Kidney (tissue), 14 donors: Measurements from ENCODE around the gene BTBD9. TPM values are rescaled to one million over a fixed set of nuclear protein-coding genes. Genes with fewer than 3 reads are reported as not detected.

ENCODE experiments used
- DNase-seq, 5 donors: peaks; one replicate each; pipeline ENCODE4 v3.0.0-alpha.2; 2013 to 2020
- FAIRE-seq: peaks from 2 replicates; lab custom pipeline; 2012; peaks lifted over from hg19 to GRCh38; lab: Jason Lieb, UNC
- H3K27ac ChIP-seq, 2 donors: one replicate each; pipeline ENCODE4 v1.7.0; 2013; ENCODE audit warnings: low read depth in 2 of 2, low read length in 2 of 2, inconsistent platforms in 1 of 2
- H3K27me3 ChIP-seq: one replicate; pipeline ENCODE4 v1.7.1; 2013; ENCODE audit warnings: low read length, inconsistent platforms; ENCODE audit not compliant: control insufficient read depth, insufficient read depth
- H3K36me3 ChIP-seq, 3 donors: one replicate each; pipeline versions ENCODE4 v1.7.0 to v1.7.1; 2013; ENCODE audit warnings: low read length in 3 of 3, control low read depth in 1 of 3, inconsistent platforms in 1 of 3; ENCODE audit not compliant: insufficient read depth in 3 of 3, control insufficient read depth in 2 of 3
- H3K4me1 ChIP-seq, 3 donors: one replicate each; pipeline versions ENCODE4 v1.7.0 to v1.7.1; 2013; ENCODE audit warnings: low read length in 3 of 3, inconsistent platforms in 1 of 3, low read depth in 1 of 3; ENCODE audit not compliant: control insufficient read depth in 2 of 3, insufficient read depth in 2 of 3
- H3K4me3 ChIP-seq, 3 donors: one replicate each; pipeline versions ENCODE4 v1.7.0 to v1.8.1; 2013; ENCODE audit warnings: low read length in 3 of 3, control low read depth in 1 of 3, inconsistent platforms in 1 of 3
- H3K9ac ChIP-seq, 3 donors: one replicate each; pipeline versions ENCODE4 v1.7.0 to v1.7.1; 2013; ENCODE audit warnings: low read length in 3 of 3, control low read depth in 1 of 3, inconsistent platforms in 1 of 3
- H3K9me3 ChIP-seq, 3 donors: one replicate each; pipeline versions ENCODE4 v1.7.0 to v1.7.1; 2013; ENCODE audit warnings: low read length in 3 of 3, control low read depth in 1 of 3, inconsistent platforms in 1 of 3; ENCODE audit not compliant: control insufficient read depth in 2 of 3, insufficient read depth in 1 of 3
- CTCF ChIP-seq: IDR thresholded peaks from 3 replicates; pipeline ENCODE4 v1.5.1; 2012; ENCODE audit warnings: mild to moderate bottlenecking, moderate library complexity, borderline replicate concordance; ENCODE audit not compliant: insufficient read depth; ENCODE audit errors: extremely low read depth
- intact Hi-C: fragments of 100-400 bp; cut with DNase I; formaldehyde crosslinking; loops from one replicate; pipeline ENCODE4 v1.11.1; 2022
- polyA plus RNA-seq: library from polyadenylated mRNA; stranded (reverse); fragments of 350-450 nt; fragmentation: Illumina TruSeq; extraction: RNeasy Lipid Tissue Mini Kit (QIAGEN cat#74804); gene quantifications from one replicate; pipeline ENCODE4 v1.2.3, GENCODE V29; 2014; ENCODE audit warnings: low read depth, low replicate concordance; ENCODE audit not compliant: insufficient read depth
- total RNA-seq: library from RNA; stranded (reverse); fragmentation: NEBNext Ultra II Directional; extraction: Animal tissue kit (Norgen Biotek cat#: 25700); gene quantifications from one replicate; pipeline ENCODE4 v1.2.1, GENCODE V29; 2021
- donor health status: control.
- donor health status: control.
- donor health status: control.
- donor health status: control.
- donor health status: control.
- donor health status: DM: yes; HTN: yes; CAD: no.
- donor health status: Normal renal cell carcinoma (clear cell type).

Gene BTBD9
- total and polyA plus RNA-seq, 2 donors from 2014 or later, result 4.2 to 29.9 TPM

- TF ChIP-seq CTCF, result no peak
- H3K36me3 ChIP-seq, result no peaks in the 10 kb centered on the region
- no peak overlapping the region for H3K9ac ChIP-seq
- no peak for FAIRE-seq
- no peak for DNase-seq
- intact Hi-C loops, result no loop called here
- H3K9me3 ChIP-seq, result no peaks in the 10 kb centered on the region
- H3K4me1 ChIP-seq, result peaks cover 0 to 7% (median 0%) of the 10 kb centered on the region in 3 donors
- H3K27me3 ChIP-seq, result no peaks in the 10 kb centered on the region
- no peak overlapping the region for H3K4me3 ChIP-seq
- no peak overlapping the region for H3K27ac ChIP-seq
Measured at GRCh38 chr6:38353310-38354036, 286.3 kb downstream of the BTBD9 start.

GRCh38 chr6:38352636-38353035, 287.1 kb downstream of the BTBD9 start:
- no peak overlapping the region for H3K4me3 ChIP-seq
- H3K4me1 ChIP-seq, result peaks cover 0 to 7% (median 0%) of the 10 kb centered on the region in 3 donors
- TF ChIP-seq CTCF, result no peak
- H3K36me3 ChIP-seq, result no peaks in the 10 kb centered on the region
- no peak for DNase-seq
- no peaks in the 10 kb centered on the region for H3K9me3 ChIP-seq
- no peaks in the 10 kb centered on the region for H3K27me3 ChIP-seq
- H3K9ac ChIP-seq, result no peak overlapping the region
- H3K27ac ChIP-seq, result no peak overlapping the region
- intact Hi-C loops, result no loop called here
- FAIRE-seq, result no peak

GRCh38 chr6:38350942-38351341, 288.8 kb downstream of the BTBD9 start:
- no peaks in the 10 kb centered on the region for H3K27me3 ChIP-seq
- H3K4me1 ChIP-seq, result peaks cover 0 to 7% (median 0%) of the 10 kb centered on the region in 3 donors
- DNase-seq, result peak in 3 of 5 donors; percentile 14 to 80 (median 60)
- no peak for TF ChIP-seq CTCF
- no peak overlapping the region for H3K9ac ChIP-seq
- no peak overlapping the region for H3K27ac ChIP-seq
- H3K36me3 ChIP-seq, result no peaks in the 10 kb centered on the region
- H3K4me3 ChIP-seq, result no peak overlapping the region
- intact Hi-C loops, result no loop called here
- H3K9me3 ChIP-seq, result no peaks in the 10 kb centered on the region
- no peak for FAIRE-seq
